Vagina (tissue), 2 donors: ENCODE results near the gene NAT8L. TPM values are rescaled to one million over a fixed set of nuclear protein-coding genes. Genes with fewer than 3 reads are reported as not detected.

ENCODE experiments used
- DNase-seq, 2 donors: peaks; one replicate each; pipeline ENCODE4 v3.0.0-alpha.2; 2017; ENCODE audit errors: extremely low spot score in 2 of 2
- H3K27ac ChIP-seq: fragments of 200-600 bp; sonication (generic); one replicate; pipeline ENCODE4 v1.5.1; 2019
- H3K27me3 ChIP-seq: fragments of 200-600 bp; sonication (generic); one replicate; pipeline ENCODE4 v1.5.1; 2019
- H3K36me3 ChIP-seq, 2 donors: fragments of 200-600 bp; sonication (generic); one replicate each; pipeline ENCODE4 v1.5.1; 2017 to 2019
- H3K4me1 ChIP-seq: fragments of 200-600 bp; sonication (generic); one replicate; pipeline ENCODE4 v1.5.1; 2019
- H3K4me3 ChIP-seq, 2 donors: fragments of 200-600 bp; sonication (generic); 1 replicate in 1 of 2; 2 replicates in 1 of 2; pipeline ENCODE4 v1.5.1; 2016 to 2019
- H3K9me3 ChIP-seq: fragments of 200-600 bp; sonication (generic); one replicate; pipeline ENCODE4 v1.5.1; 2019
- CTCF ChIP-seq, 3 experiments: fragments of 450-650 bp in 2 of 3; fragments of 200-600 bp in 1 of 3; sonication (generic) in 1 of 3; IDR thresholded peaks; one replicate each; pipeline ENCODE4 v1.5.1; 2017 to 2019; ENCODE audit warnings: antibody characterized with exemption in 3 of 3, mild to moderate bottlenecking in 2 of 3, moderate library complexity in 2 of 3
- POLR2A ChIP-seq, 2 donors: fragments of 450-650 bp; IDR thresholded peaks; one replicate each; pipeline ENCODE4 v1.6.1; 2017; ENCODE audit warnings: antibody characterized with exemption in 2 of 2, mild to moderate bottlenecking in 2 of 2, moderate library complexity in 2 of 2
- POLR2AphosphoS5 ChIP-seq, 2 donors: sonication (generic); formaldehyde crosslinking; IDR thresholded peaks; one replicate each; pipeline ENCODE4 v1.9.0; 2017; ENCODE audit warnings: antibody characterized with exemption in 2 of 2, mild to moderate bottlenecking in 2 of 2, low read depth in 1 of 2; ENCODE audit not compliant: insufficient read depth in 1 of 2
- intact Hi-C: fragments of 100-400 bp; cut with DNase I; formaldehyde crosslinking; loops from one replicate; pipeline ENCODE4 v1.15.1; 2023
- total RNA-seq: library from RNA; depleted of rRNA; stranded (reverse); fragments of >200 nt; gene quantifications from one replicate; pipeline ENCODE4 v1.2.3, GENCODE V29; 2016

Gene NAT8L
- total RNA-seq, 1 donor from 2014 or later, result 1.7 TPM

DNA sequence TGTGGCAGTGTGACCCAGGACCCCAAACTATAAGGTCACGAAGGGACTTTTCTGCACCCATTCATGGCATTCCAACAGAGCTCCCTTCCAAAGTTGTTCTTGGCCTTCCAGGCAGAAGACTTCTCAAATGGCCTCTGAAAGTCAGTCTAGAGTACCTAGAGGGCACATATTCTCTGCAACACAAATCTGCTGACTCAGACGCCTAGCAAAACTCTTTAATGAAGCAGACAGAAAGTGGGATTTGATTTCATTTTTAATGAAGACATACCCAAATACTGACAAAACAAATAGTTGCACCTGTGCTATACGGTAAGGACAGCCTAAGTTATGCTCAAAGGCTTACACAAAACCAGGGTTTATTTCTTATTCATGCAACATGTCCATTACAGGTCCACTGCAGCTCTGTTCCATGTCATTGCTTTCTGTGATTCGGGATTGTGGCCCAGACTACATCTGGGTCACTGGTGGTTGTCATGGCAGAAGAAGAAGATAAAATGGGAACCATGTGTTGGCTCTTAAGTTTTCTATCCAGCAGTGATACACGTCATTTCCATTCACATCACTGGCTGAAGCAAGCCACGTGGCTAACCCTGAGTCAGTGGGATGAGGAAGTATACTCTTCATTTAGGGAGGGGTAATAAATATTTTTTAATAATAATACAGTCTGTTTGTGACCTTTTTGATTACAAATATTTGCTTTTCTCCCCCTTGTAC lies 57.7 kb downstream of the NAT8L start:
- H3K9me3 ChIP-seq, result no peaks in the 10 kb centered on the region
- H3K36me3 ChIP-seq, result no peaks in the 10 kb centered on the region
- TF ChIP-seq POLR2A (IDR thresholded peaks at IDR 0.05), result no peak
- no peak for TF ChIP-seq CTCF (IDR thresholded peaks at IDR 0.05)
- no peak for TF ChIP-seq POLR2AphosphoS5 (IDR thresholded peaks at IDR 0.05; ENCODE audit: insufficient read depth in 1 of 2, low read depth in 1 of 2)
- no peak for DNase-seq
- no peak overlapping the region for H3K27ac ChIP-seq
- no peaks in the 10 kb centered on the region for H3K27me3 ChIP-seq
- intact Hi-C loops, result no loop called here
- H3K4me3 ChIP-seq, result no peak overlapping the region
- no peaks in the 10 kb centered on the region for H3K4me1 ChIP-seq

Other genes starting within 250 kb of the NAT8L start
- gene LETM1, start 203.2 kb upstream of the NAT8L start, total RNA-seq, result 67.5 TPM
- gene NSD2, start 187.9 kb upstream of the NAT8L start, total RNA-seq, result 38.5 TPM
- 19.6 TPM for gene NELFA, start 50.4 kb upstream of the NAT8L start, total RNA-seq
- 9.6 TPM for gene HAUS3, start 182.8 kb downstream of the NAT8L start, total RNA-seq
- gene POLN, start 182.8 kb downstream of the NAT8L start, total RNA-seq, result 3.9 TPM
- gene MXD4, start 202.8 kb downstream of the NAT8L start, total RNA-seq, result 27.5 TPM